ENCODE results near the gene VPS8. TPM values are rescaled to one million over a fixed set of nuclear protein-coding genes. Genes with fewer than 3 reads are reported as not detected.
A peak's percentile ranks its signal among the peaks of the same experiment; 100 is the strongest.

VPS8 gene
- total RNA-seq, 2 donors from 2014 or later, result 49.7 to 70.0 TPM

GRCh38 chr3:184810146-184810545 is 1.8 kb upstream of the VPS8 start:
- peaks cover 21% of the 10 kb centered on the region for H3K4me1 Mint-ChIP-seq
- no peaks in the 10 kb centered on the region for H3K36me3 Mint-ChIP-seq (ENCODE audit: low read depth)
- H3K27me3 Mint-ChIP-seq (ENCODE audit: insufficient read depth), result peaks cover 8% of the 10 kb centered on the region
- no peaks in the 10 kb centered on the region for H3K36me3 ChIP-seq (ENCODE audit: control insufficient read depth, insufficient read depth, low read length)
- H3K9ac ChIP-seq (ENCODE audit: extremely low read depth, low read length, poor library complexity, severe bottlenecking), result no peak overlapping the region
- TF ChIP-seq CTCF (conservative IDR thresholded peaks at IDR 0.05), result no peak
- H3K4me3 Mint-ChIP-seq, result no peak overlapping the region
- peaks cover 4% of the 10 kb centered on the region for H3K27me3 ChIP-seq (ENCODE audit: control insufficient read depth, insufficient read depth, low read length, poor library complexity, severe bottlenecking)
- H3K4me3 ChIP-seq (ENCODE audit: low read length), result no peak overlapping the region
- H3K9me3 Mint-ChIP-seq, result no peaks in the 10 kb centered on the region
- no peak for DNase-seq
- H3K27ac ChIP-seq (ENCODE audit: low read depth, low read length), result no peak overlapping the region
- peaks cover 5% of the 10 kb centered on the region for H3K4me1 ChIP-seq (ENCODE audit: control insufficient read depth, insufficient read depth, low read length)
- 93 to 100% methylated on average over 2 to 3 of the region's 3 CpGs for WGBS, 2 experiments (ENCODE audit: insufficient coverage in 1 of 2, insufficient read length in 1 of 2)
- no peaks in the 10 kb centered on the region for H3K9me3 ChIP-seq (ENCODE audit: control insufficient read depth, low read length)
- no peak overlapping the region for H3K27ac Mint-ChIP-seq

GRCh38 chr3:184811034-184811433 is 932 bp upstream of the VPS8 start:
- TF ChIP-seq CTCF (conservative IDR thresholded peaks at IDR 0.05), result no peak
- H3K27ac Mint-ChIP-seq, result no peak overlapping the region
- H3K4me1 Mint-ChIP-seq, result peaks cover 21% of the 10 kb centered on the region
- no peaks in the 10 kb centered on the region for H3K9me3 Mint-ChIP-seq
- Histone ChIP-seq H3K36me3 (ENCODE audit: control insufficient read depth, insufficient read depth, low read length) (no peaks in the 10 kb centered on the region), H3K27ac (ENCODE audit: low read depth, low read length) (no peak overlapping the region), H3K4me1 (ENCODE audit: control insufficient read depth, insufficient read depth, low read length) (peaks cover 5% of the 10 kb centered on the region), H3K4me3 (ENCODE audit: low read length) (no peak overlapping the region), H3K9ac (ENCODE audit: extremely low read depth, low read length, poor library complexity, severe bottlenecking) (no peak overlapping the region), H3K9me3 (ENCODE audit: control insufficient read depth, low read length) (no peaks in the 10 kb centered on the region), H3K27me3 (ENCODE audit: control insufficient read depth, insufficient read depth, low read length, poor library complexity, severe bottlenecking) (peaks cover 2% of the 10 kb centered on the region)
- WGBS, 2 experiments (ENCODE audit: insufficient coverage in 1 of 2, insufficient read length in 1 of 2), result 87 to 100% methylated on average over 1 to 3 of the region's 3 CpGs
- H3K36me3 Mint-ChIP-seq (ENCODE audit: low read depth), result no peaks in the 10 kb centered on the region
- no peak for DNase-seq
- H3K27me3 Mint-ChIP-seq (ENCODE audit: insufficient read depth), result peaks cover 6% of the 10 kb centered on the region
- no peak overlapping the region for H3K4me3 Mint-ChIP-seq

- Mint-ChIP-seq H3K9me3 (no peaks in the 10 kb centered on the region), H3K4me3 (peak overlapping the region; percentile 88), H3K27ac (no peak overlapping the region), H3K36me3 (ENCODE audit: low read depth) (no peaks in the 10 kb centered on the region), H3K27me3 (ENCODE audit: insufficient read depth) (peaks cover under 1% of the 10 kb centered on the region), H3K4me1 (peaks cover 21% of the 10 kb centered on the region)
- Histone ChIP-seq H3K36me3 (ENCODE audit: control insufficient read depth, insufficient read depth, low read length) (peaks cover 4% of the 10 kb centered on the region), H3K9ac (ENCODE audit: extremely low read depth, low read length, poor library complexity, severe bottlenecking) (no peak overlapping the region), H3K4me3 (ENCODE audit: low read length) (peak overlapping the region; percentile 96), H3K4me1 (ENCODE audit: control insufficient read depth, insufficient read depth, low read length) (peaks cover 5% of the 10 kb centered on the region), H3K9me3 (ENCODE audit: control insufficient read depth, low read length) (no peaks in the 10 kb centered on the region), H3K27me3 (ENCODE audit: control insufficient read depth, insufficient read depth, low read length, poor library complexity, severe bottlenecking) (no peaks in the 10 kb centered on the region), H3K27ac (ENCODE audit: low read depth, low read length) (no peak overlapping the region)
- 6% methylated on average over 3 of the region's 3 CpGs; no CpG with 5 or more reads in 1 of the 2 experiments for WGBS, 2 experiments (ENCODE audit: insufficient coverage in 1 of 2, insufficient read length in 1 of 2)
- no peak for DNase-seq
- TF ChIP-seq CTCF (conservative IDR thresholded peaks at IDR 0.05), result no peak
These were observed 335 bp upstream of the VPS8 start for GRCh38 chr3:184811663-184811998.
